Stimulated activated CD4-positive, alpha-beta T cell treated with anti-CD3 and anti-CD28 coated beads, Interleukin-12 subunit alpha, Interleukin-12 subunit beta, amount 100 ng/mL, for 24 hours (primary cell): ENCODE data around the gene MBD3L1.

ENCODE experiments used
- DNase-seq, 2 experiments: peaks; one replicate each; pipeline ENCODE4 v3.0.0-alpha.2; 2020; ENCODE audit warnings: low read depth in 2 of 2

The MBD3L1 gene

GRCh38 chr19:8832132-8833021 lies at the start of gene MBD3L1, which contains the start of gene ZNF558:
Gene MBD3L1, plus strand, starts transcription at chr19:8832377. Its CDS starts 10,302 bp downstream, at chr19:8842679.
Gene ZNF558, minus strand, starts transcription at chr19:8832304. Its CDS starts 9,645 bp downstream, at chr19:8822659.
- peak; percentile 98 to 99 for DNase-seq

GRCh38 chr19:8794823-8795222 lies 37.4 kb upstream of the MBD3L1 start:
- no peak for DNase-seq

- DNase-seq: no peak
Measured at GRCh38 chr19:8806661-8807060, 25.5 kb upstream of the MBD3L1 start.

- DNase-seq: no peak
Measured at GRCh38 chr19:8811315-8812172, 20.6 kb upstream of the MBD3L1 start.

- no peak for DNase-seq
Measured at GRCh38 chr19:8814176-8814575, 18.0 kb upstream of the MBD3L1 start.

DNA sequence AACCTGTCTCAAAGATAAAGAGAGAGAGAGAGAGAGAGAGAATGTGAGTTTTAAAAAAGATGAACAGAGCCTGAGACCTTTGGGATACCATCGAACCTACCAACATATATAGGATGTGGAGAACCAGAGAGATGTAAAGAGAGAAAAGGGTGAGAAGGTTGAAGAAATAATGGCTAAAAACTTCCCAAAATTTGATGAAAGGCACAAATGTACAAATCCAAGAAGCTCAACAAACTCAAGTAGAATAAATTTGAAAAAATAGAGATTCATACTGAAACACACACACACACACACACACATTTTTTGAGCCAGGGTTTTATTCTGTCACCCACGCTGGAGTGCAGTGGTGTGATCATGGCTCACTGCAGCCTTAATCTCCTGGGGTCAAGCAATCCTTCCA lies 16.4 kb upstream of the MBD3L1 start:
- no peak for DNase-seq

GRCh38 chr19:8820234-8820633 lies 11.9 kb upstream of the MBD3L1 start:
- DNase-seq: no peak

DNA sequence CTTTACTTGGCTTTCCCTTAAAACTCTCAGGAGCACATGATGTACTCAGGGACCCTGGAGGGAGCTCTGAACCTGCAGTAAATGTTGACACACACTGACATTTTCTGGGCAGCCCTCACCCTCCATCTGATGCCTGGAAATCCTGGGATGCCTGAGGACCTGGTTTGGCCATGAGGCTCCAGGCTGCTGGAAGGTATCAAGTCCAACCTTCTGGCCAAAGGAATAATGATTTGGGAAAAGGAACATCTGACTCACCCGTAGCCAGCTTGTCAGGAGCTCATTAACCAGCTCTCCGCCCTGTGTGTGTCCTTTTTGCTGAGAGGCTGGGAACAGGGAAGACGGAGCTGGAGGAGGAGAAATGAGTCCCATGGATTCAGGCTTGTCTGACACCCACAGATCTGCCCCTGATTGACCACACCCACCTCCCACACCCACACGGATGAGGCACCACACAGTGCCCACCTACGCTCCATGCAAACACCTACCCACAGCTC lies 10.4 kb upstream of the MBD3L1 start:
- no peak for DNase-seq

GRCh38 chr19:8826371-8826770 lies 5.8 kb upstream of the MBD3L1 start:
- DNase-seq: no peak

DNA sequence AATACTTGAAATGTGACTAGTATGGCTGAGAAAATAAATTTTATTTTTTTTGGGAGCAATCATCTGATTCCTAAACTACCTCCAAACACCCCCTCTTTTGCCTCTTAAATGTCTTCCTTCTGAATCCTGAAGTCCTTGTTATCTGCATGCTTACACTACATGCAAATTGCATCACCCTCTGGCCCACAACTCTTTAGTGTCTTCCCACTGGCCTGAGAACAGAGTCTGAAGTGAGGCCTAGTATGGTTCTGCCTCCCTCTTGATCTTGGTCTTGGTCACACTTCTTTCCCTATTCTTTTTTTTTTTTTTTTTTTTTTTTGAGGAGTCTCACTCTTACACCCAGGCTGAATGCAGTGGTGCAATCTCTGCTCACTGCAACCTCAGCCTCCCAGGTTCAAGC lies 4.9 kb upstream of the MBD3L1 start:
- no peak for DNase-seq

- DNase-seq: no peak
Measured at GRCh38 chr19:8831373-8831772, 804 bp upstream of the MBD3L1 start.

GRCh38 chr19:8831832-8832131 lies 395 bp upstream of the MBD3L1 start:
- DNase-seq: no peak

DNA sequence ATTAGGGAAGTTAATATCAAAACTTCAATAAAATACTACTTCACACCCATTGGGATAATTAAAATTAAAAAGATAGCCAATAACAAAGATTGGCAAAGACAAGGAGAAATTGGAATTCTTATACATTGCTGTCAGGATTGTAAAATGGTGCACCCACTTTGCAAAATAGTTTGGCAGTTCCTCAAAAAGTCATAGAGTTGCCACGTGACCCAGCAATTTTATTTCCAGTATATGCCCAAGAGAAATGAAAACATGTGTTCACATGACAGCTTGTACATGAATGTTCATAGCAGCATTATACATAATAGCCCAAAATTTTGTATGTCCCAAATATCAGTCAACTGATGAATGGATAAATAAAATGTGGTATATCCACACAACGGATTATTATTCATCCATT lies 3.3 kb downstream of the MBD3L1 start:
- no peak for DNase-seq

DNA sequence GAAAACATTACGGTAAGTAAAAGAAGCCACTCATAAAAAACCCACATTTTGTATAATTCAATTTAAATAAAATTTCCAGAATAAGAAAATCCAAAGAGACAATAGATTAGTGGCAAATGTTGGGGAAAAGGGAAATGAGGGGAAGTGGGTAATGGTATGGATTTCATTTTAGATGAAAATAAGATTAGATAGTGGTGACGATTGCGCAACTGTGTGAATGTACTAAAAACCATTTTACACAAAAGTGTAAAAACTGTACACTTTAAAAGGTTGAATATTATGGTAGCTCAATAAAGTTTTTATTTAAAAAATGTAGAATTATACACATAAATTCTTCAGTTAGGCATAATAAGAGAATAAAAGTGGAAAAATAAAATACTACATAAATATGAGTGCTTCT lies 3.7 kb downstream of the MBD3L1 start:
- no peak for DNase-seq

GRCh38 chr19:8840708-8841107 lies 8.5 kb downstream of the MBD3L1 start:
- DNase-seq: no peak

DNA sequence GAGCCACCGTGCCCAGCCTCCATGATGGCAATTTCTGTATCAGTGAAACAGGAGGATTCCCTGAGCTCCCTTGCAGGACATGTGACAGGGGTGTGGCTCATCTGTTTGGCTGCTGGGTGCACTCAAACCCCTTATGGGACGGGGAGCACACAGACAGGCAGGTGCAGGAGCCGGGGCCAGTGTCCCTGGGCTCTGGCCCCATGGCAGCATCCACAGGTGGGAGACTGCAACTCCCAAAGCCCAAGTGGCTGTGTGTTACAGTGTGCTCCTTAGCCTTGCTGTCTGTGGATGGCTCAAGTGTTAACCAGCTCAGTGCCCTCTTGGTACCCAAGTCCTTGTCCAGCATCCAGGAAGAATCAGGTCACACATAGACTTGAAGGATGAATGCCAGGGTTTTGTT lies 14.6 kb downstream of the MBD3L1 start:
- DNase-seq: no peak

- DNase-seq: no peak
Measured at GRCh38 chr19:8849232-8849631, 17.1 kb downstream of the MBD3L1 start.

- DNase-seq: no peak
Measured at GRCh38 chr19:8850488-8850887, 18.3 kb downstream of the MBD3L1 start.

- no peak for DNase-seq
Measured at GRCh38 chr19:8858260-8858659, 26.1 kb downstream of the MBD3L1 start.

DNA sequence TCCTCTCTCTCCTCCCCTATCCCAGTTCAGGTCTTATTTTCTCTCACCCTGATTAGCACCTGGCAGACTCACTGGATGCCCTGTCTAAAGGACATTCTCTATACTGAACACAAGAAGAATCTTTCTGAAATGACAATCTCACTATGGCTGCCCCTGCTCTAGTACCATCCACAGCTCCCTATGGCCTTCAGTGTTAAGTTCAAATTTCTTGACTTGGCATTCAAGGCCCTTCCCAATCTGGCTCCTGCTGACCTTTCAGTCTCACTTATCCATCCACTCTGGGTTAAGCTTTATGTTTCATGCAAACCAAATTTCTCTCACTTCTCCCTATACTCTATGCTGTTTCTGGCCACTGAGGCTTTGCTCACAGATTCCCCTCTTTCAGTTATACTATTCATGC lies 34.2 kb downstream of the MBD3L1 start:
- DNase-seq: no peak

DNA sequence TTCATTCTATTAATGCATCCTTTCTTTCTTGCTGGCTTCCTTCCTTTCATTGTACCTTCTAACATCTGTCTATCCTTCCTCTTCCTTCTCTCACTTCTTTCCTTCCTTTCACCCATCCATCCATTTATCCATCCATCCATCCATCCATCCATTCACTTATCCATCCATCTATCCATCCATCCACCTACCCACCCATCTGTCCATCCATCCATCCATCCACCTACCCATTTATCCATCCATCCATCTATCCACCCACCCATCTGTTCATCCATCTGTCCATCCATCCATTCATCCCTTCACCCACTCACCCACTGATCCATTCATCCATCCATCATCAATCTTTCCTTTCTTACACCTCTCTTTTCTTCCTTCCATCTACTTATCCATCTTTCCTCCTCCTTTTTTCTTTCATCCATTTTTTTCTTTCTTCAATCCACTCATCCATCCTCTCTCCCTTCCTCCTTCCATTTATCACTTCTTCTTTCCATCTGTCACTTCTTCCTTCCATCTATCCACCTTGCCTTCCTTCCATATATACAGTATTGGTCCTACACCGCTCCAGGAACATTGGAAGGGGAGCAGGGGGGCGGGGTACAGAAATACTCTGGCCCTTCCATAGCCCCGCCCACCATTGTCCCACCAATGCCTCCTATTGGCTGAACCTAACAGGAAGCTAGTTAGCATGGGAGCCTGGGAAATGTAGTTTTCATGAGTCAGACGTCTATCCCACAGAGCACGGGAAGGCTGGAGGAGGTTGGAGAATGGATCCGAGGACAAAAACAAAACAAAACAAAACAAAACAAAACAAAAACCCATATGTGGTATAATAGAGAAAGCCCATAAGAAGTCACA lies 45.9 kb downstream of the MBD3L1 start:
- DNase-seq: no peak
